NT2/D1 (cell line): ENCODE results near the gene WDHD1.

ENCODE experiments used
- SUZ12 ChIP-seq: IDR thresholded peaks from 2 replicates; pipeline ENCODE4 v1.6.1; 2011; ENCODE audit not compliant: insufficient read length, insufficient read depth; ENCODE audit errors: extremely low read depth
- ZNF274 ChIP-seq: IDR thresholded peaks from 2 replicates; pipeline ENCODE4 v1.6.1; 2011; ENCODE audit warnings: mild to moderate bottlenecking, low read depth, low read length

- TF ChIP-seq ZNF274 (no peak), SUZ12 (no peak)
Observed at GRCh38 chr14:54935100-54935499, 91.8 kb downstream of the WDHD1 start.
